ENCODE data around the gene OMP.

GRCh38 chr11:77071077-77071476 is 31.6 kb upstream of the OMP start:
- TF ChIP-seq CTCF (IDR thresholded peaks at IDR 0.05; ENCODE audit: low read depth, low read length), result no peak
- no peak for TF ChIP-seq POLR2A (IDR thresholded peaks at IDR 0.05; ENCODE audit: extremely low read depth, insufficient read length)
- TF ChIP-seq MYC (IDR thresholded peaks at IDR 0.05; ENCODE audit: low read depth, low read length), result no peak
- no peak for TF ChIP-seq MAX (IDR thresholded peaks at IDR 0.05; ENCODE audit: low read depth, low read length)
